ENCODE measurements around the gene KIF26B.

DNA sequence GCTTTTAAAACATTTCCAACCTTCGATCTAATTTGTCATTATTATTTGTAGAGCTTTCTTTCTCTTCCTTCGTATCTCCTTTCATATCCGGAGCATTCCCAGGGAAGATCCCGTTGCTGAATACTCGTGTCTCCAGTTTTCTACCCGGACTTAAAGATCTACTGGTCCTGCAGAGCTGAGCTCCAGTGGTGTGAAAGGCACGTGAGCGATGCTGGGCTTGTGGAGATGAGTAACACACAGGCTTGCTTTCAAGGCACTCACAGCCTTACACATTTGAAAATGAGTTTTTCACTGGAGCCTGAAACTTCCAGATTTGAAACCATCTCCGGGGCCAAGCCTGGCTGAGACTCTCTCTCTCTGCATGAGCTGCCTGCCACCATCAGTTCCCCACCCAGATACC is 428.3 kb downstream of the KIF26B start:
- no peak for TF ChIP-seq EZH2 (IDR thresholded peaks at IDR 0.05; ENCODE audit: borderline replicate concordance, low read depth, low read length, severe bottlenecking)
- TF ChIP-seq, protein P1, sequence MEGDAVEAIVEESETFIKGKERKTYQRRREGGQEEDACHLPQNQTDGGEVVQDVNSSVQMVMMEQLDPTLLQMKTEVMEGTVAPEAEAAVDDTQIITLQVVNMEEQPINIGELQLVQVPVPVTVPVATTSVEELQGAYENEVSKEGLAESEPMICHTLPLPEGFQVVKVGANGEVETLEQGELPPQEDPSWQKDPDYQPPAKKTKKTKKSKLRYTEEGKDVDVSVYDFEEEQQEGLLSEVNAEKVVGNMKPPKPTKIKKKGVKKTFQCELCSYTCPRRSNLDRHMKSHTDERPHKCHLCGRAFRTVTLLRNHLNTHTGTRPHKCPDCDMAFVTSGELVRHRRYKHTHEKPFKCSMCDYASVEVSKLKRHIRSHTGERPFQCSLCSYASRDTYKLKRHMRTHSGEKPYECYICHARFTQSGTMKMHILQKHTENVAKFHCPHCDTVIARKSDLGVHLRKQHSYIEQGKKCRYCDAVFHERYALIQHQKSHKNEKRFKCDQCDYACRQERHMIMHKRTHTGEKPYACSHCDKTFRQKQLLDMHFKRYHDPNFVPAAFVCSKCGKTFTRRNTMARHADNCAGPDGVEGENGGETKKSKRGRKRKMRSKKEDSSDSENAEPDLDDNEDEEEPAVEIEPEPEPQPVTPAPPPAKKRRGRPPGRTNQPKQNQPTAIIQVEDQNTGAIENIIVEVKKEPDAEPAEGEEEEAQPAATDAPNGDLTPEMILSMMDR (IDR thresholded peaks at IDR 0.05; ENCODE audit: borderline replicate concordance, extremely low read depth, low read length, poor library complexity, severe bottlenecking) = no peak

Data from DND-41 (cell line).